Cerebellar nuclear complex (tissue), 1 donor: ENCODE results near the gene C16orf87.

Experiments used
- DNase-seq, 2 experiments: peaks; one replicate each; lab custom pipeline; 2025; lab: John Stamatoyannopoulos, UW

C16orf87 gene

GRCh38 chr16:46843898-46844642 lies 13.1 kb upstream of the C16orf87 start:
- DNase-seq: no peak

GRCh38 chr16:46842192-46842895 lies 11.4 kb upstream of the C16orf87 start:
- DNase-seq: no peak

- DNase-seq: no peak
Observed at GRCh38 chr16:46839986-46840443, 9.0 kb upstream of the C16orf87 start.

DNA sequence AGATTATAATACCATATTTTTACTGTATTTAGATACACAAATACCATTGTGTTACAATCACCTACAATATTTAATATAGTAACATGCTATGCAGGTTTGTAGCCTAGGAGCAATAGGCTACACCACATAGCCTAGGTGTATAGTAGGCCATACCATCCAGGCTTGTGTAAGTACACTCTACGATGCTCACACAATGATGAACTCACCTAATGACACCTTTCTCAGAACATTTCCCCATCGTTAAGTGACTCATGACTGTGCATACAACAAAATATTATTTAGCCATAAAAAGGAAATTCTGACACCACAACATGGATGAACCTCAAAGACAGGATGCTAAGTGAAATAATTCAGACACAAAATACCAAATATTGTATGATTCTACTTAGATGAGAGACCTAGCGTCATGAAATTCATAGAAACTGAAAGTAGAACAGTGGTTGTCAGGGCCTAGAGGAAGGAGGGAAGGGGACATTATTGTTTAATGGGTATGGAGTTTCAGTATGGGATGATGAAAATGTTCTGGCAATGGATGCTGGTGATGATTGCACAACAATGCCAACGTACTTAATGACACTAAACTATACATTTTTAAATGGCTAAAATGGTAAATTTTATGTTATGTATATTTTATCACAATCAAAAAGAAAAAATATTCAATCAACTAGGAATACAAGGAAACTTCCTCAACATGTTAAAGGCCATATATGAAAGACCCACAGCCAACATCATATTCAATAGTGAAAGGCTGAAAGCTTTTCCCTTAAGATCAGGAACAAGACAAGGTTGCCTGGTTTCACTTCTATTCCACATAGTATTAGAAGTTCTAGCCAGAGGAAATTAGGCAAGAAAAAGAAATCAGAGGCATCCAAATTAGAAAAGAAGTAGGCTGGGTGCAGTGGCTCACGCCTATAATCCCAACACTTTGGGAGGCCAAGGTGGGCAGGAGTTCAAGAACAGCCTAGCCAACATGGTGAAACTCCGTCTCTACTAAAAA lies 5.9 kb upstream of the C16orf87 start:
- DNase-seq: no peak

DNA sequence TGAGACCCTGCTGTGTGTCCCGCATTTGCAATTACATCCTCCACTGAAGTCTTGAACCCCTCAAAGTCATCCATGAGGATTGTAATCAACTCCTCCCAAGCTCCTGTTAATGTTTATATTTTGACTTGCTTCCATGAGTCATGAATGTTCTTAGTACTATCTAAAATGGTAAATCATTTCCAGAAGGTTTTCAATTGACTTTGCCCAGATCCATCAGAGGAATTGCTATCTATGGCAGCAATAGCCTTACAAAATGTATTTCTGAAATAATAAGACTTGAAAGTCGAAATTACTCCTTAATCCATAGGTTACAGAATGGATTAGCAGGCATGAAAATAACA lies 2.5 kb upstream of the C16orf87 start:
- DNase-seq: no peak

DNA sequence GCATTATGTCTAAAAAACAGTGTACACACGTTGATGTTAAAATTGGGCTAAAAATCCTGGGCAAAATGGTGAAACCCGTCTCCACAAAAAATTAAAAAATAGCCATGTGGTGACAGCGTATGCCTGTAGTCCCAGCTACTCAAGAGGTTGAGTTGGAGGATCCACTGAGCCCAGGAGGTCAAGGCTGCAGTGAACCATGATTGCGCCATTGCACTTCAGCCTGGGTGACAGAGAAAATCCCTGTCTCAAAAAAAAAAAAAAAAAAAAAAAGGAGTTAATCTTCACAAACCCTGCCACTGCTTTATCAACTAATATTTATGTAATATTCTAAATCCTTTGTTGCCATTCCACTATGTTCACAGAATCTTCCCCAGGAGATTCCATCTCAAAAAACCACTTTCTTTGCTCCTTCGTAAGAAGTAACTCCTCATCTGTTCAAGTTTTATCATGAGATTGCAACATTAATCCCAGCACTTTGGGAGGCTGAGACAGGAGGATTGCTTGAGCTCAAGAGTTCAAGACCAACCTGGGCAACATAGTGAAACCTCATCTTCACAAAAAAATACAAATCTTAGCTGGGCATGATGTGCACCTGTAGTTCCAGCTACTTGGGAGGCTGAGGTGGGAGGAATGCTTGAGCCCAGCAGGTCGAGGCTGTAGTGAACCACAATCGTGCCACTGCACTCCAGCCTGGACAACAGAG lies 1.9 kb upstream of the C16orf87 start:
- DNase-seq: no peak

- no peak for DNase-seq
Observed at GRCh38 chr16:46830417-46830901, 521 bp downstream of the C16orf87 start.

DNA sequence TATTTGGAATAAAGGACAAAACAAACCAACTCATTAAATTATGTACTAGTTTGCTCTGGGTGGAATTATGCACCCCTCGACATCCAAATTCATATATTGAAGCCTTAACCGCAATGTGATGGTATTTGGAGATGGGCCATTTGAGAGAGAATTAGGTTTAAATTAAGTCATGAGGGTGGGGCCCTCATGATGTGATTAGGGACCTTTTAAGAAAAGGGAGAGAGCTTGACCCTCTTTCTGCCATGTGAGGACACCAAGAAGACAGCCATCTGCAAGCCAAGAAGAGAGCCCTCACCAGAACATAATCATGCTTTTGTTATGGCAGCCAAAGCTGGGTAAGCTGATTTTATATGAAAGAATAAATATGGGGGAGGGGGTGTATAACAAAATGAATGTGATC lies 2.0 kb downstream of the C16orf87 start:
- DNase-seq: no peak

DNA sequence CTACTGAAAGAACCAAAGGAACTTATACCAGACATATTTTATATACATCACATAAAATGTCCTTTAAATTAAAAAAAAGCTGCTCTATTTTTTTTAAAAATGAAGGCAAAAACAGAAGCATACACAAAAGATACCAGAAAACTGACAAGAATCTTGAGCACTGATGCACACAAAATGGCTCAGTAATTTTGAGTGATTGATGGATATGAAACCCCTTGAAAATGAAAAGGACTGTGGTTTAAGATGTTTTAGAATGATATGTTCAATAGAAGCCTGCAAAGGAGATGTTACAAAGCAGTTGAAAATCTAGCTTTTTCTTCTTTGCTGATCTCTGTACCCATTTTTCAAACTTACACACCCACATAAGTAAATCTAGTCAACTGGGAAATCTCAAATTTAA lies 2.7 kb downstream of the C16orf87 start:
- DNase-seq: no peak

- no peak for DNase-seq
Observed at GRCh38 chr16:46826631-46827030, 4.3 kb downstream of the C16orf87 start.

GRCh38 chr16:46822270-46822669 lies 8.7 kb downstream of the C16orf87 start:
- no peak for DNase-seq

DNA sequence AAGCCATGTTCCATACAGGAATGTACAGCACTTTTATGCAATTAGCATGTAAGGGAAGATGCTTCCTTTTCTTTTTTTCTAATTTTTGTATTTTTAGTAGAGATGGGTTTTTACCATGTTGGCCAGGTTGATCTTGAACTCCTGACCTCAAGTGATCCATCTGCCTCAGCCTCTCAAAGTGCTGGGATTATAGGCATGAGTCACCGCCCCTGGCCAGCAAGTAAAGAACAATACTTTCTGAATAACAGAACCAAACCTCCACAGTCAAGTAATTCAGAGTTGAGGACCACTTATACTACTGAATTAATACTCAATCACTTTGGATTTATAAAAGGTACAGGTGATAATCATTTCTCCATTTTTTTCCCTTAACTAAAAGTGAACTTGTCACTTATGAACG lies 13.0 kb downstream of the C16orf87 start:
- DNase-seq: no peak

DNA sequence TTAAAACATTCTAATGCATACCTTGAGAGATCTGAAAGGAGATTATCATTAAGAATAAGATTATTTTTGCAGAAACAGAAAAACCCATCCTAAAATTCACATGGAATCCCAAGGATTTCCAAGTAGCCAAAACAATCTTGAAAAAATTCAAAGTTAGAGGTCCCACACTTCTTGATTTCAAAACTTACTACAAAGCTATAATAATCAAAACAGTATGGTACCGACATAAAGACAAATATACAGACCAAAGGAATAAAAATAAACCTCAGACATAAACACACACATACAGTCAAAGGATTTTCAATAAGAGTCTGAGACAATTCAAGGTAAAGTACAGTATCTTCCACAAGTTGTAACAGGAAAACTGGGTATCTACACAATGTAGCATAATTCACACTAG lies 16.2 kb downstream of the C16orf87 start:
- no peak for DNase-seq

- no peak for DNase-seq
Observed at GRCh38 chr16:46813611-46814010, 17.4 kb downstream of the C16orf87 start.

- no peak for DNase-seq
Observed at GRCh38 chr16:46812781-46813540, 18.0 kb downstream of the C16orf87 start.

- DNase-seq: no peak
Observed at GRCh38 chr16:46811682-46812081, 19.3 kb downstream of the C16orf87 start.

GRCh38 chr16:46808997-46809396 lies 22.0 kb downstream of the C16orf87 start:
- DNase-seq: no peak

DNA sequence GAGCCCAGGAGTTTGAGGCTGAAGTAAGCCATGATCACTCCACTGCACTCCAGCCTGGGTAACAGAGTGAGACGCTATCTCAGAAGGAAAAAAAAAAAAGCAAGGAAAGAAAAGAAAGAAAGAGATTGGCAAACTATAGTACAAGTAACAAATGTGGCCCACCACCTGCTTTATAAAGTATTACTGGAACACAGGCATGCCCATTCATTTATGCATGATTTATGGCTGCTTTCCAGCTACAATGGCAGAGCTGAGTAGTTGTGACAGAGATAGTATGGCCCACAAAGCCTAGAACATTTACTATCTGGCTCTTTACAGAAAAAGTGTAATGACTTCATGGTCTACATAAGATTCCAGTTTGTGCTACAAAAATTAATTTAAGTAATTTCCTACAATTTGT lies 23.6 kb downstream of the C16orf87 start:
- no peak for DNase-seq

- DNase-seq: no peak
Observed at GRCh38 chr16:46803373-46803772, 27.6 kb downstream of the C16orf87 start.

- DNase-seq: peak in 1 of 2 experiments; percentile 12
Observed at GRCh38 chr16:46801428-46802049, 29.4 kb downstream of the C16orf87 start.
